K562 (cell line): ENCODE measurements around the gene CROT. TPM values are rescaled to one million over a fixed set of nuclear protein-coding genes. Genes with fewer than 3 reads are reported as not detected.
A peak's percentile ranks its signal among the peaks of the same experiment; 100 is the strongest.

Experiments used
- CBFA2T3 ChIP-seq: fragments of 450-650 bp; IDR thresholded peaks from 2 replicates; pipeline ENCODE4 v1.6.1; 2017
- EP300 ChIP-seq: IDR thresholded peaks from 2 replicates; pipeline ENCODE4 v1.6.1; 2012; ENCODE audit warnings: low read length, improper control_type of control experiment
- HLTF ChIP-seq: fragments of 450-650 bp; IDR thresholded peaks from 2 replicates; pipeline ENCODE4 v1.6.1; 2016
- SMAD4 ChIP-seq: fragments of 250-450 bp; sonication (Bioruptor Pico); conservative IDR thresholded peaks from 2 replicates; pipeline ENCODE4 v1.8.0; 2021; ENCODE audit warnings: inconsistent platforms, mild to moderate bottlenecking, moderate library complexity
- TRIM28 ChIP-seq: fragments of 450-650 bp; IDR thresholded peaks from 2 replicates; pipeline ENCODE4 v1.6.1; 2017
- ZNF592 ChIP-seq: fragments of 450-650 bp; IDR thresholded peaks from 2 replicates; pipeline ENCODE4 v1.6.1; 2017; ENCODE audit warnings: antibody characterized with exemption, mild to moderate bottlenecking
- polyA plus RNA-seq, 8 experiments: library from polyadenylated mRNA; depleted of rRNA in 4 of 8; stranded (reverse) in 5 of 8; unstranded in 3 of 8; fragments of >200 nt; fragmentation: Nextera tagmentation in 2 of 8; fragmentation: Illumina TruSeq in 1 of 8; extraction: Ambion mirVana in 2 of 8; extraction: Trizol in 1 of 8; gene quantifications; 2 replicates each; pipeline versions ENCODE4 v1.2.1 to v1.2.3, GENCODE V29; 2011 to 2014; ENCODE audit warnings: inconsistent platforms in 1 of 8, missing spikeins in 1 of 8
- total RNA-seq, 7 experiments: library from RNA; depleted of rRNA in 6 of 7; stranded (reverse); fragments of >200 nt in 6 of 7; fragmentation: Illumina TruSeq in 2 of 7; extraction: Trizol in 2 of 7; gene quantifications; 2 replicates each; pipeline versions ENCODE4 v1.2.1 to v1.2.3, GENCODE V29; 2011 to 2021; ENCODE audit warnings: low replicate concordance in 1 of 7
- TF ChIP-seq, protein P1 (sequence below), 2 experiments: fragments of 450-650 bp in 1 of 2; sonication (generic) in 1 of 2; formaldehyde crosslinking in 1 of 2; IDR thresholded peaks; 2 replicates each; pipeline versions ENCODE4 v1.7.1 to v1.9.0; 2016 to 2022; ENCODE audit warnings: inconsistent platforms in 1 of 2, mild to moderate bottlenecking in 1 of 2, missing genetic modification reagents in 1 of 2
- TF ChIP-seq, protein P2 (sequence below): sonication (generic); formaldehyde crosslinking; IDR thresholded peaks from 2 replicates; pipeline ENCODE4 v1.8.1; 2023; ENCODE audit warnings: mild to moderate bottlenecking, missing genetic modification reagents

The CROT gene
- total and polyA plus RNA-seq, 9 of the 15 experiments (the other 6 are each of a cell fraction or from before 2014, with no cell fraction given): 2.5 to 8.1 (median 5.1) TPM

GRCh38 chr7:87391020-87391701 lies 45.7 kb downstream of the CROT start (continued):
- TF ChIP-seq, protein P1, sequence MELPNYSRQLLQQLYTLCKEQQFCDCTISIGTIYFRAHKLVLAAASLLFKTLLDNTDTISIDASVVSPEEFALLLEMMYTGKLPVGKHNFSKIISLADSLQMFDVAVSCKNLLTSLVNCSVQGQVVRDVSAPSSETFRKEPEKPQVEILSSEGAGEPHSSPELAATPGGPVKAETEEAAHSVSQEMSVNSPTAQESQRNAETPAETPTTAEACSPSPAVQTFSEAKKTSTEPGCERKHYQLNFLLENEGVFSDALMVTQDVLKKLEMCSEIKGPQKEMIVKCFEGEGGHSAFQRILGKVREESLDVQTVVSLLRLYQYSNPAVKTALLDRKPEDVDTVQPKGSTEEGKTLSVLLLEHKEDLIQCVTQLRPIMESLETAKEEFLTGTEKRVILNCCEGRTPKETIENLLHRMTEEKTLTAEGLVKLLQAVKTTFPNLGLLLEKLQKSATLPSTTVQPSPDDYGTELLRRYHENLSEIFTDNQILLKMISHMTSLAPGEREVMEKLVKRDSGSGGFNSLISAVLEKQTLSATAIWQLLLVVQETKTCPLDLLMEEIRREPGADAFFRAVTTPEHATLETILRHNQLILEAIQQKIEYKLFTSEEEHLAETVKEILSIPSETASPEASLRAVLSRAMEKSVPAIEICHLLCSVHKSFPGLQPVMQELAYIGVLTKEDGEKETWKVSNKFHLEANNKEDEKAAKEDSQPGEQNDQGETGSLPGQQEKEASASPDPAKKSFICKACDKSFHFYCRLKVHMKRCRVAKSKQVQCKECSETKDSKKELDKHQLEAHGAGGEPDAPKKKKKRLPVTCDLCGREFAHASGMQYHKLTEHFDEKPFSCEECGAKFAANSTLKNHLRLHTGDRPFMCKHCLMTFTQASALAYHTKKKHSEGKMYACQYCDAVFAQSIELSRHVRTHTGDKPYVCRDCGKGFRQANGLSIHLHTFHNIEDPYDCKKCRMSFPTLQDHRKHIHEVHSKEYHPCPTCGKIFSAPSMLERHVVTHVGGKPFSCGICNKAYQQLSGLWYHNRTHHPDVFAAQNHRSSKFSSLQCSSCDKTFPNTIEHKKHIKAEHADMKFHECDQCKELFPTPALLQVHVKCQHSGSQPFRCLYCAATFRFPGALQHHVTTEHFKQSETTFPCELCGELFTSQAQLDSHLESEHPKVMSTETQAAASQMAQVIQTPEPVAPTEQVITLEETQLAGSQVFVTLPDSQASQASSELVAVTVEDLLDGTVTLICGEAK (IDR thresholded peaks at IDR 0.05): 0 out of 2 replicates have a peak, but pooled peaks have one; percentile 38
- TF ChIP-seq, protein P1 (CRISPR knock-in tag; IDR thresholded peaks at IDR 0.05): no peak
- TF ChIP-seq HLTF (no peak), EP300 (0 out of 2 replicates have a peak, but pooled peaks have one; percentile 27), ZNF592 (peak; percentile 86), CBFA2T3 (0 out of 2 replicates have a peak, but pooled peaks have one; percentile 3), SMAD4 (CRISPR knock-in tag) (peak; percentile 43; the same call in 1 of the 2 replicates), TRIM28 (0 out of 2 replicates have a peak, but pooled peaks have one; percentile 8)
- TF ChIP-seq, protein P2, sequence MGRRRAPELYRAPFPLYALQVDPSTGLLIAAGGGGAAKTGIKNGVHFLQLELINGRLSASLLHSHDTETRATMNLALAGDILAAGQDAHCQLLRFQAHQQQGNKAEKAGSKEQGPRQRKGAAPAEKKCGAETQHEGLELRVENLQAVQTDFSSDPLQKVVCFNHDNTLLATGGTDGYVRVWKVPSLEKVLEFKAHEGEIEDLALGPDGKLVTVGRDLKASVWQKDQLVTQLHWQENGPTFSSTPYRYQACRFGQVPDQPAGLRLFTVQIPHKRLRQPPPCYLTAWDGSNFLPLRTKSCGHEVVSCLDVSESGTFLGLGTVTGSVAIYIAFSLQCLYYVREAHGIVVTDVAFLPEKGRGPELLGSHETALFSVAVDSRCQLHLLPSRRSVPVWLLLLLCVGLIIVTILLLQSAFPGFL: no peak
